ENCODE measurements around the gene ANXA6. TPM values are rescaled to one million over a fixed set of nuclear protein-coding genes. Genes with fewer than 3 reads are reported as not detected.

Gene ANXA6
- total RNA-seq, 1 experiment from 2014 or later = 98.7 TPM

- Histone ChIP-seq H3K18ac (ENCODE audit: insufficient read length, low read depth, low read length) (no peak overlapping the region), H3K9ac (ENCODE audit: extremely low read depth, insufficient read length, low read length) (no peak overlapping the region), H2BK15ac (ENCODE audit: low read depth, low read length) (no peak overlapping the region), H3K4ac (ENCODE audit: low read depth, low read length) (no peak overlapping the region), H4K91ac (ENCODE audit: insufficient read length, low read depth, low read length) (no peak overlapping the region), H4K20me1 (ENCODE audit: control insufficient read depth, insufficient read depth, insufficient read length) (peaks cover 2% of the 10 kb centered on the region), H3T11ph (ENCODE audit: low read length) (no peak overlapping the region), H4K8ac (replicated peaks; ENCODE audit: insufficient read length, low read depth, low read length) (no peak overlapping the region), H3K27me3 (ENCODE audit: insufficient read depth, low read length) (no peaks in the 10 kb centered on the region), H3K27ac (ENCODE audit: insufficient read length, low read depth, low read length) (no peak overlapping the region), H3K14ac (ENCODE audit: insufficient read depth, low read length) (no peak overlapping the region), H3K79me2 (ENCODE audit: insufficient read depth, low read length) (no peaks in the 10 kb centered on the region), H3K79me1 (ENCODE audit: insufficient read depth, low read depth, low read length, poor library complexity, severe bottlenecking) (no peaks in the 10 kb centered on the region), H2BK12ac (ENCODE audit: insufficient read length, low read depth, low read length) (no peak overlapping the region), H2AK5ac (ENCODE audit: insufficient read length, low read length) (no peak overlapping the region), H4K5ac (ENCODE audit: insufficient read length, low read depth, low read length) (no peak overlapping the region), H3K4me2 (ENCODE audit: insufficient read depth, insufficient read length, low read length) (no peak overlapping the region), H3K9me3 (ENCODE audit: control insufficient read depth, low read depth, low read length) (no peaks in the 10 kb centered on the region), H2BK5ac (ENCODE audit: insufficient read length, low read length) (no peak overlapping the region), H2BK20ac (ENCODE audit: low read depth, low read length, poor library complexity, severe bottlenecking) (no peak overlapping the region), H3K4me1 (ENCODE audit: insufficient read depth, low read length) (no peaks in the 10 kb centered on the region), H2BK120ac (ENCODE audit: low read depth, low read length, poor library complexity, severe bottlenecking) (no peak overlapping the region), H3K23me2 (ENCODE audit: insufficient read length, low read depth, low read length, poor library complexity, severe bottlenecking) (no peaks in the 10 kb centered on the region), H2AFZ (ENCODE audit: low read length) (no peak overlapping the region), H3K23ac (ENCODE audit: insufficient read length, low read depth, low read length) (no peak overlapping the region), H3K56ac (ENCODE audit: insufficient read length, low read depth, low read length) (no peak overlapping the region)
- TF ChIP-seq CTCF (conservative IDR thresholded peaks at IDR 0.05) = no peak
- Mint-ChIP-seq H3K27ac (no peak overlapping the region), H3K27me3 (ENCODE audit: low read depth) (no peaks in the 10 kb centered on the region), H3K36me3 (ENCODE audit: insufficient read depth in 1 of 3, low read depth in 3 of 3) (peaks cover 10 to 64% (median 57%) of the 10 kb centered on the region in 3 experiments; a peak in 6 of 7 replicates), H3K9me3 (no peaks in the 10 kb centered on the region), H3K4me1 (peaks cover 9 to 10% of the 10 kb centered on the region in 2 experiments), H3K4me3 (no peak overlapping the region)
- no CpG with 5 or more reads among the region's 7 CpGs for WGBS (ENCODE audit: extremely low coverage, insufficient read length, low lambda C conversion rate)
- no peak for DNase-seq
These were observed 32.2 kb downstream of the ANXA6 start for GRCh38 chr5:151125421-151125820.
